Measurements from ENCODE around the gene LRIG2.

DNA sequence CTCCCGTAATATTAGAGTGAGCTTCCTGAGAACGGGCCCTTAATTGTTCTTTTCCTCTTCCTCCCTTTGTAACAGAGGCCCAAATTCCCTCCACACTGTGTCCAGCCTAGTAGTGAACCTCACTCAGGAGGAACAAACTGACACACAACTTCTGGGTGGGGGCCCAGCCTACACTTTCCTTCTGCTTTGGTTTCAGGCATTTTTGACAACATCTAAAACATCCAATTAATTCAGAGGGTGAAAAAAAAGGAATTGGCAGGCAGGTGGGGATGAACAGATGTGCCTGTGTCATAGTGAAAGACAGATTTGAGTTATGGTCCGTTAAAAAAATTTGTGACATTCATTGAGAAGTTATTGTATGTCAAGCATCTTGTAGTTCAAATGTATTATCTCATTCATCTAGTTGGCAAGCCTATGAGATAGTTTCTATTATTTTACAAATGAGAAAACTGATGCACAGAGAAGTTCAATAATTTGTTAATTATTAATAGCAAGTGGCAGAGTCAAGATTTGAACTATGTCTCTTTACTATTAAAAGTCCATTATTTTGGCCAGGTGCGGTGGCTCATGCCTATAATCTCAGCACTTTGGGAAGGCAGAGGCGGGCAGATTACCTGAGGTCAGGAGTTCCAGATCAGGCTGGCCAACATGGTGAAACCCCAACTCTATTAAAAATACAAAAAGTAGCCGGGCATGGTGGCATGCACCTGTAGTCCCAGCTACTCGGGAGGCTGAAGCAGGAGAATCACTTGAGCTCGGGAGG, 41.6 kb upstream of the LRIG2 start:
- TF ChIP-seq, protein P1, sequence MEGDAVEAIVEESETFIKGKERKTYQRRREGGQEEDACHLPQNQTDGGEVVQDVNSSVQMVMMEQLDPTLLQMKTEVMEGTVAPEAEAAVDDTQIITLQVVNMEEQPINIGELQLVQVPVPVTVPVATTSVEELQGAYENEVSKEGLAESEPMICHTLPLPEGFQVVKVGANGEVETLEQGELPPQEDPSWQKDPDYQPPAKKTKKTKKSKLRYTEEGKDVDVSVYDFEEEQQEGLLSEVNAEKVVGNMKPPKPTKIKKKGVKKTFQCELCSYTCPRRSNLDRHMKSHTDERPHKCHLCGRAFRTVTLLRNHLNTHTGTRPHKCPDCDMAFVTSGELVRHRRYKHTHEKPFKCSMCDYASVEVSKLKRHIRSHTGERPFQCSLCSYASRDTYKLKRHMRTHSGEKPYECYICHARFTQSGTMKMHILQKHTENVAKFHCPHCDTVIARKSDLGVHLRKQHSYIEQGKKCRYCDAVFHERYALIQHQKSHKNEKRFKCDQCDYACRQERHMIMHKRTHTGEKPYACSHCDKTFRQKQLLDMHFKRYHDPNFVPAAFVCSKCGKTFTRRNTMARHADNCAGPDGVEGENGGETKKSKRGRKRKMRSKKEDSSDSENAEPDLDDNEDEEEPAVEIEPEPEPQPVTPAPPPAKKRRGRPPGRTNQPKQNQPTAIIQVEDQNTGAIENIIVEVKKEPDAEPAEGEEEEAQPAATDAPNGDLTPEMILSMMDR (IDR thresholded peaks at IDR 0.05; ENCODE audit: low read depth, low read length): no peak
- no peak for TF ChIP-seq EZH2phosphoT487 (IDR thresholded peaks at IDR 0.05; ENCODE audit: low read depth)
